Activated effector memory CD4-positive, alpha-beta T cell treated with Interleukin-2 at 50 U/mL for 16 hours (primary cell): ENCODE measurements around the gene FBXL4.
A peak's percentile ranks its signal among the peaks of the same experiment; 100 is the strongest.

ENCODE experiments used
- DNase-seq: peaks from one replicate; pipeline ENCODE4 v3.0.0-alpha.2; 2020

The FBXL4 gene

DNA sequence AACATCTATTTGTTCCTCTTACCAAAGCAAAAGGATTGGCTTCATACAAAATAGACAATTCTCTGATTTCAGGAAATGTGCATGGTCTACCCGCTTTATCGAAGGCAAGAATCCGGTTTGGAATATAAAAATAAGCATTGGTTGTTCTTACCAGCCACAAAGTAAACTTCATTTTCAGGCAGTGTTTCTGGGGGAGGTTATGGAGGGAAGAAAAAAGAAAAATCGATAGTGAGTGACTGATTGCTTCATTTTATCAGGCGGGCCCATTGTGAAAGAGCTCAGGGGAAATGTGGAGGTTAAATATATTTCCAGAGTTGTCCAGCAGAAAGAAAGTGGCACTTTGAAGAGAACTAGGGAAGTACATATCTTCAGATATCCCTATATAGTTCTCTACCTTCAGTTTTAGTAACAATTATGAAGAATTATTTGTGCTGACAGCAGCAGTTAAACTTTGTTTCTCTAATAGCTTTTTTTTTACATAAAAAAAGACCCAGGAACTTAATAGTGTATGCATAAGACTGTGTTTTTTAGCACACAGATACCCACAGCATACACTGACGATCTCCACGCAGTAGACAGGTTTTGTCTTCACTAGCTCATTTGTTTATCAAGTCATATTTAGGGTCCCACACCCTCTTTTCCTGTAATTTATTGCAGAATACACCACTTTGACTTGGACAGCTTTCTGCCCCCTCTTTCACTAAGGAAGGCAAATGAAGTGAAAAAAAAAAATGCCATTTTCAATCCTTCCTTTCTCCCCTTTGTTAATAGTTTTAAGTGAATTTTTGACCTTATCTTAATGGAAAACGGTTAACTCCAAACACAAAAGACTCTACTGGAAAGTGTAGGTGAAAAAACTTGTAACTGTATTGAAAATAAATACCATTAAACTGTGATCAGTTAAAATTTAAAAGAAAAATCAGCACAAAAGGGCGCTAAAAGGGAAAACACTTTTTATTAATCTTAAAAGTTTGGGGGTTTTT lies 110.5 kb downstream of the FBXL4 start:
- no peak for DNase-seq

DNA sequence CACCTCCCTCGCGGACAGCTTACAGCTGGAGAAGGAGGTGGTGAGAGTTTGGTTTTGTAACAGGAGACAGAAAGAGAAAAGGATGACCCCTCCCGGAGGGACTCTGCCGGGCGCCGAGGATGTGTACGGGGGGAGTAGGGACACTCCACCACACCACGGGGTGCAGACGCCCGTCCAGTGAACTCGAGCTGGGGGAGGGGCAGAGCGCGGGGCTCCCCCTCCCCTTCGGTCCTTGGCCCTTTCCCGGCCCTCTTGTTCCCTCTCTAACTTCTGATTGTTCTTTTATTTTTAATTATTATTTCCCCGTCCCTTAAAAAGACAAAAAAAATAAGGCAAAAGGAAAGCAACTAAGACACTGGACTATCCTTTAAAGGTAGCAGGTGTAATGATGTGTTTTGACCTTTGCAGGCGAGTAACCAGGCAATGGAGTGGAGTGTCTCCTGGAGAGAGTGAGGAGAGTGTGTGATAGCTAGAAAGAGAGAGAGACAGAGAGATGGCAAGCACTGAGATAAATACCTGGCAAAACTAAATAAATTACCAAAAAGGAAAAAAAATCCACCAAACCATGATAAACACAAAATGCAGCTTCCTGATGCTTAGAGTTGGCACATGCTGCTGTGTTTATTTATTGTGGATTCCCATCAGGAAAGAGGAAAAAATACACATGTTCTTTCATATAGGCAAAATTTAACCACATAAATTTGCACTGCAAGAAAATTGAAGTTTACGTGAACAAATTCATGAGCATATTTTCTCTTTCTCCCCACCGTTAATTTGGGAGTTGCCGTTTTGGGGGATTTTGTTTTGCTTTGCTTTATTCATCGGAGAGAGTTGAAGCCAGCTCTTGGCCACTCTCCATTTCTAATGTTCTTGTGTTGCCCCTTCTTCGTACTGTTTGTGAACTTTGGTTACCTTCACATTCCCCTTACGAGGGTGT lies 111.5 kb downstream of the FBXL4 start:
- DNase-seq: no peak

DNA sequence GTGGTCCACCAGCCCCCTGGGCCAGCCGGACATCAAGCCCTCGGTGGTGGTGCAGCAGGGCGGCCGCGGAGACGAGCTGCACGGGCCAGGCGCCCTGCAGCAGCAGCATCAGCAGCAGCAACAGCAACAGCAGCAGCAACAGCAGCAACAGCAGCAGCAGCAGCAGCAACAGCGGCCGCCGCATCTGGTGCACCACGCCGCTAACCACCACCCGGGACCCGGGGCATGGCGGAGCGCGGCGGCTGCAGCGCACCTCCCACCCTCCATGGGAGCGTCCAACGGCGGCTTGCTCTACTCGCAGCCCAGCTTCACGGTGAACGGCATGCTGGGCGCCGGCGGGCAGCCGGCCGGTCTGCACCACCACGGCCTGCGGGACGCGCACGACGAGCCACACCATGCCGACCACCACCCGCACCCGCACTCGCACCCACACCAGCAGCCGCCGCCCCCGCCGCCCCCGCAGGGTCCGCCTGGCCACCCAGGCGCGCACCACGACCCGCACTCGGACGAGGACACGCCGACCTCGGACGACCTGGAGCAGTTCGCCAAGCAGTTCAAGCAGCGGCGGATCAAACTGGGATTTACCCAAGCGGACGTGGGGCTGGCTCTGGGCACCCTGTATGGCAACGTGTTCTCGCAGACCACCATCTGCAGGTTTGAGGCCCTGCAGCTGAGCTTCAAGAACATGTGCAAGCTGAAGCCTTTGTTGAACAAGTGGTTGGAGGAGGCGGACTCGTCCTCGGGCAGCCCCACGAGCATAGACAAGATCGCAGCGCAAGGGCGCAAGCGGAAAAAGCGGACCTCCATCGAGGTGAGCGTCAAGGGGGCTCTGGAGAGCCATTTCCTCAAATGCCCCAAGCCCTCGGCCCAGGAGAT lies 112.4 kb downstream of the FBXL4 start:
- no peak for DNase-seq

GRCh38 chr6:98834060-98835031 lies 113.4 kb downstream of the FBXL4 start, which contains the start of gene POU3F2:
Gene POU3F2, plus strand, starts transcription at chr6:98834574. Its CDS starts 300 bp downstream, at chr6:98834874.
- peak; percentile 49 for DNase-seq

DNA sequence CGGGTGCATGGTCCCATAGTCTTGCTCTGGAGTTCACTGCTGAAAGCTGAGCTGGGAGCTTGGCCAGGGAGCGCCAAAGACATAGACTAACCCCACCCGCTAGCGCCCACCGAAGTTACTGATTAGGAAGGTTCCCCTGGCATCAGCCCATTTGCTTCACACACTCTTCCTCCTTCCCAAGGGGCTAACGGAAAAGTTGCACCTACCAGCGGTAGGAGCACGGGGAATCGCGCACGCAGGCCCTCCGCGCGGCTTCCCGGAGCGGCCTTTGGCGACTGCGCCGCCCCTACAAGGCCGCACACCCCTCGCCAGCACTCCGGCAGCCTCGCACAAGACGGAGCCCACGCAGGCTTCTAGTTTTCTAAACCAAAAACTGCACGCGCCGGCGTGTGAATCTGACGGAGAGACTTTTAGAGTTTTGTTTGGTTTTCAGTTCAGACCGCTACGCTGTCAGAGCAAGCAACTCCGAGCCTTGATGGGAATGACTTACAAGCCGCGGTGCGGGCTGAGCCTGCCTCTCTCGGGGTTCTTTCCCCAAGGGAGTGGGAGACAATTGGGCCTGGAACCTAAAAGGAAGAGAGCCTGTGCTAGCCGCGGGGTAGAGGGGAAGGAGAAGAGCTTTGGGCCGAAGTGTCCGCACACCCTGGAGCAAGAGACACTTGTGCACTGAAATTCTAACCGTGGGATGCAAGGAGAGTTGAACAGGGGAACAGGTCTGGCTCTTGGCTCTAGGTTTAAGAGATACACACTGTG lies 114.3 kb downstream of the FBXL4 start:
- no peak for DNase-seq

- DNase-seq: no peak
These were observed 114.8 kb downstream of the FBXL4 start for GRCh38 chr6:98833057-98833306.

DNA sequence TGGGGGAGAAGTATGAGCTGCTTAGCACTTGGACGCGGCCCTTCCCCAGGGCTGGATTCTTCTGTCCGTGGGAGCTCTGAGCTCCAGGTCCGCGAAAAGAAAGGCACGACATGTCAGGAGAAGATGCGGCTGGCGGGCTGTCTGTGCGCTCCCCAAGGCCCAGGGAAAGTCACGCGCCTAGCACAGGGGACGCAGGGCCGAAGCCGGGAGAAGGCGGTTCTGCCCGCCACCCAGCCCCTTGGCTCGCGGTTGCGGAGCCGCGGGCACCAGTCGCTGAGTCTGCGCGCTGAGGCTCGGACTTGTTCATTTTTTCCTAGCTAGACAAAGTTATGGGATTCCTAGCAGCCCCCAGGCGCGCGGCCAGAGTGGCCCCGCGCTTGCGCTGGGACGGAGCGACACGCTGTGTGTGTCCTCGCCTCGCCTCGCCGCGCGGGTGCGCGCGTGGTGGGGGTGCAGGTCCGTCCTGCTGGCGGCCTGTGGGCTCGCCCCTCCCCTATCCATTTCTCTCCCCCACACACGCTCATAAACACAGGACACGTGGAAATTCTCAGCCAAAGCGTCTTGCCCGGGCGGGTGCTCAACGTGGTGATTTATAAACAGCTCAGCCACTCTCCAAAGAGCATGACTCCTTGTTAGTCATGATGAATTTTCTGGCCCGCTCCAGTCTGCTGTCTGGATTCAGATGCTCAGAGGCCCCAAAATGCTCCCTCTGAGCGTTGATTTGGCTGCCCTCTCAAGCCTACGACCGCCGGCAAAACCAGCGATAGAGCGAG lies 115.3 kb downstream of the FBXL4 start:
- DNase-seq: no peak

- no peak for DNase-seq
These were observed 115.8 kb downstream of the FBXL4 start for GRCh38 chr6:98831959-98832283.

DNA sequence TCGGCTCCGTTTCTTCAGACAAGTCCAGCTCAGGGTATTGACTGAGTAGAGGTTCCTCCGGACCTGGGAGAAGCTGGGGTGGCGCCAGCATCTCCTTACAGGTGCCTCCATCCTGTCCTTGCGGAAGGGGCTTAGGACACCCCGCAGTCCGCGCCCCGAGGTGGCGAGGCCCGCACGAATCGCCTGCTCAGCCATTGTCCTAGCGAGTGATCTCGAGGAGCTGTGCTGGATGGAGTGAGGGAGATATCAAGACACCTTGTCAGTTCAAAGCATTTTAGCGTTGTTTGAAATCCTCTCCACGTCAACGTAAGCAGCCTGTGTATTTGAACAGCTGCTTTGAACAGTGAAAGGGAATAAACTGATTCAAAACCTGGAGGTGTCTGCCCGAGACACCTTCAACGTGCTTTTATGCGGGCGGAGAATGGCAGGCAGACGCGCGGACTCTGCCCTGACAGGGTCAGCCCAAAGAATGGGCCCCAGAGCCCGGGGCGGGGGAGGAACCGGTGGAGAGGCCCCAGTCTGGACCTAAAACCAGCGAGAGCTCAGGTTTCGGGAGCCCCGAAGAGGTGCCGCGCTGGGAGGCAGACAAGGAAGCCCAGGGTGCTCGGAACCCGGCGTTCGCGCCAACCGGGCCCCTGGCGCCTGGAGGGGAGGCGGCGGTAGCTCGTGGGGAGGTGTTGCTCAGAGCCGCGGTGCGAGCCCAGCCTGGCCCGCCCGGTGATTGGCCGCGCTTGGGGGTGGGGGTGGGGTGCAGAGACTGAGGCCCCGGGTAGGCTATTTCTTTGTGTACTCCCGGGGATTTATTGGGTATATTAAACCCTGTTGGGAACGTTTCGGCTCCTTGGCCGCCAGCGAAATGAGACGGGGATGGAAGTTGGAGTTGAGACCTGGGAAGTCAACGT lies 116.4 kb downstream of the FBXL4 start:
- no peak for DNase-seq

- no peak for DNase-seq
These were observed 117.6 kb downstream of the FBXL4 start for GRCh38 chr6:98830146-98830545.

DNA sequence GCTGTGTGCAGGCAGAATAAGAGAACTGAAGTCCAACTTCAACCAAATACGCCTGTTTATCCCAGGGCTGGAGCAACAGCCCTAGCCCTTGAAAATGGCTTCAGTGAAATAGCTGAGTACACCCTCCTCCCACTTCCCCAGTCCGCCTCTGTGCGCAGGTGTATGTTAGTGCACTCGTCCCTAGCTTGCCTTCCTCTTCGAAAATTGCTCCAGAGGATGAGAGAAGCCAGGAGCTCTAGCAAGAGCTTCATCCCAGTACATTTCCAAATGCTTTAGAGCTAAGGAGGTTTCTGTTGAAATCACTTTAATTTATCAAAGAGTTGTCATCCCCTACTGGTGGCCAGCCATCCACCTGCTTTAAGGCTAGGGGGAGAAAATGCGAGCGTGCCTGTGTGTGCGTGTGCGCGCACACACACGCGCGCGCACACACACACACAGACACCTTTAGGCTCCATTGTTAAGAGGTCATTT lies 118.8 kb downstream of the FBXL4 start:
- DNase-seq: no peak

- no peak for DNase-seq
These were observed 119.4 kb downstream of the FBXL4 start for GRCh38 chr6:98828211-98828788.

DNA sequence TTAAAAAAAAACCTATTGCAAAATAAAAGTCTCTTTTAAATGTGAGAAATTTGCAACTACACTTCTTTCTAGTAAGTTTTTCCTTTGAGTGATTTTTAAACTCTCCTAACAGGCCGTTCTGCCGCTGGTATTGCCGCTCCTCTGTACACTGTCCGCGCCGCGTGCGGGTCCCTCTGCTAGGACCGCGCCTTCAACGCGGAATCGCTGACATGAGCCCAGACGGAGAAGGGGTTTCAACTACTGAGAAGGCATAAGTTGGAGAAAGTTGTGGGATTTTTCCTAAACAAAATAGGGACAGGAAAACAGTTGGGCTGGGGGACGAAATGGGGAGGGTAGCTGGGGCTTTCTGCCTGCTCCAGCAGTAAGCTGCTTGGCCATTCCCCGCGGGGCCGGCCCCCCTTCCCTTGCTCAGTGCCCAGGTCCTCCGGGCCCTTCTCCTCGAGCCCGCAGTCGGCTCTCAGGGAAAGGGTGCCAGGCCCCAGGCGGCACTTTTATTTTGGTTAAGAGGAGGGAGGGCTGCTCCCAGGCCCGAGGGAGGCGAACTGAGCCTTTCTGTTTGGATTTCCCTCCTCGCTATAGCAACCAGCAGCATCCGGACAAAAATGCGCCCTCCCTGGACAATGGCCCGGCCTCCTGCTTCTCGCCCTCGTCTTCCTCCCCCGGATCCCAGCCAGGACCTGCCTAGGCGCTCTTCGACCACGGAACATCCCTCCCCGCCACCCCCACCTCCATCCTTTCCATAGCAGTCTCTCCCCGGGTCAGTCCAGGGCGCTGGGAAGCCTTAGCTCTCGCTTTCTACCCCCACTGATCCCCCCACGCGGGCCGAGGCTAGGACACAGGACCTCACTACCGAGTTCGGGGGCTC lies 120.2 kb downstream of the FBXL4 start:
- DNase-seq: no peak

DNA sequence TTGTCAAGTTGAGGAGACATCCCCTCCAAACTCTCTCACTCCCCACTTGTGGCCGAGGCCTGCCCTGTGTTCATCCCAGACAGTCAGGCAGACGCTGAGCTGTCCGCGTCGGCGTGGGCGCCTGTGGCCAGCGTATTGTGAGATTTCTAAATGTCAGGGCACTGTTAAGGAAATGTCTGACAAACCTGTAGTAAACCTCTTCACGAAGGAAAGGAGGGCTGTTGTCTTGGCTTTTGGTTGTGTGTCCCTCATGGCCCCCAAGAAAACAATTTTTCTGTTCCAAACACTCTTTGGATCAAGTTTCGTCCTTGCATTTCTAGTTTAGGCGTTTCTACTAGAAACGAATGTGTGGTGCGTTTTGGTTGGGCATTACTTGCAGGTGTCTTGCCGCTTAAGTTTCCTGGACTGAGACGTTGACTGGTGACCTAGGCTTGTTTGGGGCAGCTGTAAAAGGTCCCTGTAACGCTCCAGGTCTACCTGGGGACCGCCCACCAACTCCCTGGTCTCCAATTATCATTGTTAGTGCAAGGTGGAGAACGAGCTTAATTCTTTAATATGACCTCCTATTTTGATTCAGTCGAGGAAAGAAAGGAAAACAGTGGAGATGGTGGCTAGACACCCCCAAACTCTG lies 122.0 kb downstream of the FBXL4 start:
- DNase-seq: no peak

DNA sequence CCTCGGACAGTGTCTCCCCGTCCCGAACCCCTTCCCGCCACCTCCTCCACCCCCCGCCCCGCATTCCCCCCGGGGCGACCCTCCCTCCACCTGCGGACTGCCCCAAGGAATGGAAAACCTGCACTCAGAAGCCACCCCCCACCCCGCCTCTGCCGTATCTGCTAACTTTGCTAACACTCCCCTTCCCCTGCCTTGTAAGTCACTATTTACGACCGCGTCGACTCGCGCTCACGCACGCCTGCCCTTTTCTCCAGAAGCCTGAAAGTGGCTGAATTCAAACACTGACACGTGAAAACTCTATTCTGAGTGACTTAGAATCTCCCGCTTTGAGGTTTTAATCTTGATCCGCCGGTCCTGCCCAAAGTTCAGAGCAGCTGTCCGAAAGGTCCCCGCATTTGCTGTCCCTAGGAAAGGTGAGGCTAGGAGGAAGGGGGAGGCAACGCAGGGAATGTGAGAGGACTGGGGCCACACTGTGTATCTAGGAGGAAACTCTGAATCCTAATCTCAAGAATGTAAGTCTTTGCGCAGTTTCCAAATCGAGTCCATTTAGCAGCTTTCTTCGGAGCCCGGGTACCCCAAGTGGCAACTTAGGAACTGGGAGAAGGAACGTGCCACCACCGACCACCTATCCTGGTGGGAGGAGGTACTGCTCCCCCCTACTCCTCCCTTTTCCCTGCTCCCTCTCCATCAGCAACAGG lies 122.7 kb downstream of the FBXL4 start:
- no peak for DNase-seq
